ENCODE measurements around the gene SUFU.
"Not testable (repeated sequence)": the region's sequence is repeated elsewhere in the genome, so short reads cannot be mapped to it uniquely, and the experiment has no call there.

SUFU gene

DNA sequence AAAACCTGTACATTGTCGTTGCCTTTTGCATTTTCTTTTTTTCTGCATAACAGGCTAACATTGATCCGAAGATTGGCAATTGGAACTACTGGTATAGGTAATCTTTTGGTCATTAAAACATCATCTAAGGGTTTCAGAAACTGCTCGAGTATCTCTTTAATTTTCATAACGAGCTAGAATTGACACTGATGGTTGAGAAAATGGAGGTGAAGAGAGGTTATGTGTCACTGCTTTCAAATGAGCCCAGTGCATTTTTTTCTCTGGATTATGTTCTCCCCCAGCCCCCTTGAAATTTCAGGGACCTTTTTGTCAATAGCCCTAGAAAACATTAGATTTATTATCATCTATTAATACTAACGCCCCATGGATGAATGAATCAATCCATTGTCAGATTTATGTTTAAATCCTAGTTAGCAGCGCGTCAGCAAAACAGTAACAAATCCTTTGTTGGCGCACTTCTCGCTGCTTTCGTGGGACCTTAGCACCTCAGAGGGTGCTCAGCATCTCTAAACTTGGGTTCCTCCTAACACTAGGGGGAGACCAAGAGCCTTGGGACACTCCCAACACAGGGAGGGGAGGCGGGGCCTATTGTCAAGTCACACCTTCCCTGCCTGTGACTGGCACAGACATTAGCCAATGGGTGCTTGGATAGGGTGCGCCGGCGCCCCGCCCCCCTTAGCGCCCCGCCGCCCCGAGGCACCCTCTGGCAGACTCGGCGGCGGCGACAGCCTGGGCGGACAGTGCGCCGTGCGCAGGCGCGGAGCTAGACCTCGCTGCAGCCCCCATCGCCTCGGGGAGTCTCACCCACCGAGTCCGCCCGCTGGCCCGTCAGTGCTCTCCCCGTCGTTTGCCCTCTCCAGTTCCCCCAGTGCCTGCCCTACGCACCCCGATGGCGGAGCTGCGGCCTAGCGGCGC is at the start of gene SUFU:
TSS of gene SUFU (plus strand) at position 709 of the 915 bp plus-strand sequence. CDS start at position 890, 181 bp downstream.
- no peak for FAIRE-seq

DNA sequence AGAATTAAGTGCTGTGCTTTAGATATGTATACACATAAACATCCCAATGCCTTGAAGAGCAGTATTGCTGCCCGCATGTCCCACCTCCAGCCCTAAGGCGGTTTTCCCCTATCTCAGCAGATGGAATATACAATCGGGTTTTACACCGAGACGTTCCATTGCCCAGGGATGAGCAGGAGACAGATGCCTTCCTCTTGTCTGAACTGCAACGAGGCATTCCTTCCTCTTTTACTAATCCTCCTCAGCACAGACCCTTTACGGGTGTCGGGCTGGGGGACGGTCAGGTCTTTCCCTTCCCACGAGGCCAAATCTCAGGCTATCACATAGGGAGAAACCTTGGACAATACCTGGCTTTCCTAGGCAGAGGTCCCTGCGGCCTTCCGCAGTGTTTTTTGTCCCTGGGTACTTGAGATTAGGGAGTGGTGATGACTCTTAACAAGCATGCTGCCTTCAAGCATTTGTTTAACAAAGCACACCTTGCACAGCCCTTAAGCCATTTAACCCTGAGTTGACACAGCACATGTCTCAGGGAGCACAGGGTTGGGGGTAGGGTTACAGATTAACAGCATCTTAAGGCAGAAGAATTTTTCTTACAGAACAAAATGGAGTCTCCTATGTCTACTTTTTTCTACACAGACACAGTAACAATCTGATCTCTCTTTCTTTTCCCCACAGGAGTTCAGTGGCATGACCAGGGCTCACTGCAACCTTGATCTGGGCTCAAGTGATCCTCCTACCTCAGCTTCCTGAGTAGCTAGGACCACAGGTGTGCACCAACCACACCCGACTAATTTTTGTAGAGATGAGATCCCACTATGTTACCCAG is 48.9 kb upstream of the SUFU start:
- FAIRE-seq: not testable (repeated sequence)

GRCh38 chr10:102455893-102456471 is 47.8 kb upstream of the SUFU start:
- no peak for FAIRE-seq

DNA sequence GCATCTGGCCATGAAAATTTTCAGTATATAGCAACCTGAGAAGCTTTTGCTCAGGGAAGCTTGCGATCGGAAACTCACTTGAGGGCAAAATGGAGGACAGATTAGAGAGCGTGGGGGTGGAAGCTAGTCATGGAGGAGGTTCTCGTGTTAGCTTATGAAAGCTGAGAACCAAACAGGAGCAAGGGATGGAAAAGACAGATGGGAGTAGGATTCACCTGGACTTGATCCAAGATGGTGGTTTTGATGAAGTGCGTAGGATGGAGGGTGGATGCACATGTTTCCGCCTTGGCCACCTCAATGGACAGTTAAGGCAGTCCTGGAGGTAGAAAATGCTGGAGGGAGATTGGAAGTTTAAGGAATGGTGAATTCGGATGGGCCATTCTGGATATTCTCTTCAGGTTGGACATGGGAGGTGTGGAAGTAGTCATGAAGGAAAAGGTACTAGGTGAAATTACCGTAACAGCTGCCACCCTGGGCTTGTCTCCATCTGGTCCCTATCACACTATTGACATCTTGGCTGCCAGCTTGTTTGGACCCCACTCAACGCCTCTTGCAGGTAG is 46.1 kb upstream of the SUFU start:
- FAIRE-seq: no peak

DNA sequence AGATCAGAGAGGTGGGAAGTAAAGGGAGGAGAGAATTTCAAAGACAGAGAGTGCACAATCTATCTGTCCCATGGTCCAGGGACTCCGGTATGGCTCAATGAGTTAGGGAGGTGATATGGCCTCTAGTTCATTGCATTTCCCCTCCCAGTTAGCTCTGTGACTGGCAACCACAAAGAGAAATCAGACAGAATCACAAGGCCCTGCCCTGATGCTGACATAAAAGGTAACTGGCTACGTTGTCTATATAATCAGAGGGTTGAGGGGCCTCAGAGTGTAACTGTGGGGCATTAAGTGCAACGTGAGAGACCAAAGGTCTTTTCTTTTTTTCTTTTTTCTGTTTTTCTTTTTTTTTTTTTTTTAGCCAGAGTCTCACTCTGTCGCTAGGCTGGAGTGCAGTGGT is 45.1 kb upstream of the SUFU start:
- FAIRE-seq: no peak

- FAIRE-seq: no peak
Measured at GRCh38 chr10:102460836-102461186, 43.0 kb upstream of the SUFU start.

GRCh38 chr10:102461187-102462054 is 42.4 kb upstream of the SUFU start:
- FAIRE-seq: no peak

GRCh38 chr10:102462512-102463054 is 41.2 kb upstream of the SUFU start:
- no peak for FAIRE-seq

GRCh38 chr10:102463983-102464382 is 39.8 kb upstream of the SUFU start:
- no peak for FAIRE-seq

DNA sequence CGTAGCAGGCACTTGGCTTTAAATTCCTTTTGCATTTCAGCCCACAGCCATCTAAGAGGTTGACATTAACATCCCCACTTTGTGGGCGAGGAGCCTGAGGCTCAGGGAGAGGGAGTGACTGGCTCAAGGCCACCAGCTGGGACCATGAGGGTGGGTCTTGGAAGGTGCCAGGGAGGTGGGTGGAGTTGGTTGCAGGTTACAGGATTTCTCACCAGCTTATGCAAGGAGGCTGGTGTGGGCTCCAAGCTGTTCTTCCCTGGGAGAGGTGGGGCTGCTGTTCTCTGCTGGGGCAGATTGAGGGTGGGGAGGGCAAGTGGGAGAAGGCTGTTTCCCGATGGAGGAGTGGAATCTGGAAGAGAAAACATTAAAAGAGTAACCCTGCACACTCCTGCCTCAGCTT is 38.3 kb upstream of the SUFU start:
- no peak for FAIRE-seq

- no peak for FAIRE-seq
Measured at GRCh38 chr10:102467318-102467717, 36.5 kb upstream of the SUFU start.

DNA sequence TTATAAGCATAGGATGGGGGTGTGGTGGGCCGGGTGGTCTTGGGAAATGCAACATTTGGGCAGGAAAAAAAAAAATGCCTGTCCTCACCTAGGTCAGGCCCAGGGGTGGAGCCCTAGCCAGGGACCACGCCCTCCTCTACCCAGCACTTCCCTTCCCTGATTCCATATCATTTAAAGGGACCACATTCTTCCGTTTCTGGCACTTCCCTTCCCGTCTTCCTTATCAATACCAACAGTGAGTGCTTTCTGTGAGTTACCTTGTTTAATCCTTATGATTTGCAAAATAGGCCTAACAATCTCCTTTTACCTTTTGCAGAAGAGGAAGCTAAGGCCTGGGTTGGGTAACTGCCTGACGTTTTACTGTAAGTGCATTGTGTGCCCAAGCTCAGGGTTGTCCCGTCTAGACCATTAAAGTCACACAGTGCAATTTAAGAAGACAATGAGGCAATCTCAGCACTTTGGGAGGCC is 35.8 kb upstream of the SUFU start:
- no peak for FAIRE-seq

DNA sequence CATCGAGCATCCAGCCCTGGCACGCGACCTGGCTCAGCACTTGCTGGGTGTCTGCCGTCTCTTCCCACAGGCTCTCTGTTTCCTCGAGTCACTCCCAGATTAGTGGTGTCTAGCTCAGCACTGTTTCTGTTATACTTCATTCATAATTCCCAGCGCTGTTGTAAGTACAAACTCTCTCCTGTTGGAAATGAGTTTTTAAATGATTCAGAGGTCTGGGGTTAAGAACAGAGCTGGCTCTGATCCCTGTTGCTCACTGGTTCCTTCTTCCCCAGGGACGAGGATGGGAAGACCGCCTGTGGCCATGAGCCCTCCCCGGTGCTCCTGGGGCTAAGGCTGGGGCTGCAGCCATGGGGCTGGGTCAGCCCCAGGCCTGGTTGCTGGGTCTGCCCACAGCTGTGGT is 35.1 kb upstream of the SUFU start:
- FAIRE-seq: no peak

- FAIRE-seq: no peak
Measured at GRCh38 chr10:102470579-102471546, 32.9 kb upstream of the SUFU start.

GRCh38 chr10:102473445-102474331 is 30.1 kb upstream of the SUFU start:
- no peak for FAIRE-seq

DNA sequence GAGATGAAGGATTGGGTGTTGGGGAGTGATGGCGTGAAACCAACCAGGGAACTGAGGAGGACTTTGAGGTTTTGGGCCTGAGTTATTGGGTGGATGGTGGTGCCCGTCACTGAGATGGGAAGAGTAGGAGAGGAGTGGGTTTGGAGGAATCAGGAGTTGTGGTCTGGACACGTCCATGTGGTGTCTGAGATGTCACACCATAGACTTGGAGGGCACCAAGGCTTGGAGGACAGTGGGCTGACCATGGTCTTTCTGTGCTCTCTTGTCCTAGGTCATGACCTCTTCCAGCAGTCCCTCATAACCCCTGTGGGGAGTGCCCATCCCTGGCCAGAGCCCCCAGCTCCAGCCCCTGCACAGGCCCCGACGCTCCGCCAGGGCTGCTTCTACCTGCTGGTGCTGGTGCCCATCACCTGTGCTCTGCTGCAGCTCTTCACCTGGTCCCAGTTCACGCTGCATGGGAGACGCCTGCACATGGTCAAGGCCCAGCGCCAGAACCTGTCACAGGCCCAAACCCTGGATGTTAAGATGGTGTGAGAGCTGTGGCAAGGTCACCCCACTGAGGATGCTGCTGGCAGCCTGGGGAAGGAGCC is 28.2 kb upstream of the SUFU start:
- FAIRE-seq: no peak

- FAIRE-seq: no peak
Measured at GRCh38 chr10:102476466-102477141, 27.2 kb upstream of the SUFU start.

DNA sequence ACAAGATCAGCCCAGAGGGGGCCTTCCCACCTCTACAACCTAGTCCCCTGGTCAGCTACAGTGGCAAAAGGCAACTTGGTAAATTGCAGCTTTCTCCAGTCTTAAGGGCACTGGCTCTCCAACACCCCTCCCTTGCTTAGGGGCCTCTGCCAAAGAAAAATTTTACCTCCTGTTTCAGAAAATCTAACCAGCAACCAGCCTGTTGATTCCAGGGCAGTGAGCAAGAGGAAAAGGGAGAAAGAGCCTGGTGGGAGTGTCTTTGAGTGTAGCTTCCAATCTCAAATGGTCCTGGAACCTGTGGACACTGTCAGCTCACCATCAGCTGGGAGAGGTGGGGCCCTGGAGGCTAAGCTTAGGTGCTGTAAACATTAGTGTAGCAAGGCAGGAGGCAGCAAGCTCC is 24.1 kb upstream of the SUFU start:
- FAIRE-seq: no peak
